ENCODE data around the gene PPFIA3. TPM values are rescaled to one million over a fixed set of nuclear protein-coding genes. Genes with fewer than 3 reads are reported as not detected.

The PPFIA3 gene
- total and polyA plus RNA-seq, 4 donors, result 1.5 to 4.6 (median 2.4) TPM

DNA sequence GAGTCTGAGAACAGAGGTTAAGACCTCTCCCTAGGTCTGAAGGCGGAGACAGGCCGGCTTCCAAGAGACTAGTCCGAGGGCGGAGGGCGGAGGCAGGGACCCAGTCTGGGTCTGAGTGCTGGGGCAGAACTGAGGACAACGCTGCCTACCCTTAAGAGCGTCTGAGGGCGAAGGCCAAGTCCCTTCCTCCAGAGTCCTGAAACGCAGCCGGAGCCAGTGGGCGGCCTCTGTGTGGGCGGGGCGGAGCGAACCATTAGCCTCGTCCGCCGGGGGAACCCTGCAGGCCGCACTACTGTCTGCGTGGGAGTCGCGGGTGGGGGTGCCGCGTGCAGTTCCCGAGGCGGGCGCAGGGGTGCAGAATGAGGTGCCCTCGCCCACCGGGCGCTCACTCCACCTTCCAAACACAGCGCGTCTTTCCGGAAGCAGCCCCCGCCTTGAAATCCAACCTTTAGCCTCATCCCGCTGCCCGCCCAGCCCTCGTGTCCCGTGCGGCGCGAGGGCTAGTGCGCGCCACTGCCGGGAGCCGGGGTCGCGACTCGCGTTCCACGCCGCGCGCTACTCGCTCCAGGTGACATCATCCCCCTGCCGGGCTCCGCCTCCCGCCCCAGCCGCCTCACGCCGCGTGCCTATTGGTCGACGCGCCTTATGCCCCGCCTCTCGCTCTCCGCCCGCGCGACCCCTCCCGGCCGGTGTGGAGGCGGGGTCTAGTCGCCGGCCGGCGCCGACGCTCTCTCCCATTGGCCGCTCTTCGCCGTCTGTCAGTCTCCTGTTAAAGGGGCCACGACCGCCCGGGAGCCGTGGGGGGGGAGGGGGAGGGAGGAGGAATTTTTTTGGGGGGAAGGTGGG is 556 bp upstream of the PPFIA3 start, which contains the start of gene C19orf73:
TSS of gene C19orf73 (minus strand) at position 579 of the 846 bp plus-strand sequence. CDS start at position 458, 121 bp downstream.
- peak within 1 kb of the TSS; percentile 48 to 55 for H3K9ac ChIP-seq (ENCODE audit: low read depth in 1 of 2, low read length in 2 of 2)
- peak within 1 kb of the TSS; percentile 50 to 69 (median 50) for H3K4me3 ChIP-seq (ENCODE audit: low read depth in 1 of 3, low read length in 3 of 3)
- H3K36me3 ChIP-seq (ENCODE audit: control insufficient read depth in 4 of 4, insufficient read depth in 3 of 4, low read depth in 1 of 4, low read length in 3 of 4), result no peaks in the 10 kb centered on the region
- peaks cover 11 to 40% (median 25%) of the 10 kb centered on the region in 4 donors for H3K4me1 ChIP-seq (ENCODE audit: control insufficient read depth in 4 of 4, insufficient read depth in 4 of 4, low read length in 3 of 4)
- DNase-seq (ENCODE audit: low spot score), result peak; percentile 94
- peak within 1 kb of the TSS; percentile 97 to 100 for H3K27ac ChIP-seq (ENCODE audit: low read depth in 1 of 2, low read length in 2 of 2)
- WGBS, result under 1% methylated on average over 85 of the region's 85 CpGs
- no peak for TF ChIP-seq FOXA2 (IDR thresholded peaks at IDR 0.05)
- TF ChIP-seq GABPA (IDR thresholded peaks at IDR 0.05 in 1 of 2, conservative IDR thresholded peaks at IDR 0.05 in 1 of 2), result no peak
- no peak for TF ChIP-seq TAF1 (conservative IDR thresholded peaks at IDR 0.05)
- TF ChIP-seq FOXA1 (IDR thresholded peaks at IDR 0.05), result no peak
- peak; percentile 50 for TF ChIP-seq SP1 (IDR thresholded peaks at IDR 0.05)
- TF ChIP-seq NR2F2 (IDR thresholded peaks at IDR 0.05), result peak; percentile 75
- TF ChIP-seq, protein P1, sequence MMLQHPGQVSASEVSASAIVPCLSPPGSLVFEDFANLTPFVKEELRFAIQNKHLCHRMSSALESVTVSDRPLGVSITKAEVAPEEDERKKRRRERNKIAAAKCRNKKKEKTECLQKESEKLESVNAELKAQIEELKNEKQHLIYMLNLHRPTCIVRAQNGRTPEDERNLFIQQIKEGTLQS (IDR thresholded peaks at IDR 0.05), result no peak
- TF ChIP-seq REST (IDR thresholded peaks at IDR 0.05), result peak; percentile 95
- TF ChIP-seq JUND (IDR thresholded peaks at IDR 0.05), result peak in 1 of 2 donors; percentile 56
- no peak for TF ChIP-seq RAD21 (IDR thresholded peaks at IDR 0.05)
- TF ChIP-seq, protein P2, sequence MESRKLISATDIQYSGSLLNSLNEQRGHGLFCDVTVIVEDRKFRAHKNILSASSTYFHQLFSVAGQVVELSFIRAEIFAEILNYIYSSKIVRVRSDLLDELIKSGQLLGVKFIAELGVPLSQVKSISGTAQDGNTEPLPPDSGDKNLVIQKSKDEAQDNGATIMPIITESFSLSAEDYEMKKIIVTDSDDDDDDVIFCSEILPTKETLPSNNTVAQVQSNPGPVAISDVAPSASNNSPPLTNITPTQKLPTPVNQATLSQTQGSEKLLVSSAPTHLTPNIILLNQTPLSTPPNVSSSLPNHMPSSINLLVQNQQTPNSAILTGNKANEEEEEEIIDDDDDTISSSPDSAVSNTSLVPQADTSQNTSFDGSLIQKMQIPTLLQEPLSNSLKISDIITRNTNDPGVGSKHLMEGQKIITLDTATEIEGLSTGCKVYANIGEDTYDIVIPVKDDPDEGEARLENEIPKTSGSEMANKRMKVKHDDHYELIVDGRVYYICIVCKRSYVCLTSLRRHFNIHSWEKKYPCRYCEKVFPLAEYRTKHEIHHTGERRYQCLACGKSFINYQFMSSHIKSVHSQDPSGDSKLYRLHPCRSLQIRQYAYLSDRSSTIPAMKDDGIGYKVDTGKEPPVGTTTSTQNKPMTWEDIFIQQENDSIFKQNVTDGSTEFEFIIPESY (IDR thresholded peaks at IDR 0.05), result no peak
- TF ChIP-seq YY1 (IDR thresholded peaks at IDR 0.05), result peak; percentile 25
- TF ChIP-seq EGR1 (IDR thresholded peaks at IDR 0.05; ENCODE audit: low read depth in 2 of 2), result peak; percentile 87 to 88
- peak; percentile 36 to 51 for TF ChIP-seq HNF4A (conservative IDR thresholded peaks at IDR 0.05)
- TF ChIP-seq, protein P3, sequence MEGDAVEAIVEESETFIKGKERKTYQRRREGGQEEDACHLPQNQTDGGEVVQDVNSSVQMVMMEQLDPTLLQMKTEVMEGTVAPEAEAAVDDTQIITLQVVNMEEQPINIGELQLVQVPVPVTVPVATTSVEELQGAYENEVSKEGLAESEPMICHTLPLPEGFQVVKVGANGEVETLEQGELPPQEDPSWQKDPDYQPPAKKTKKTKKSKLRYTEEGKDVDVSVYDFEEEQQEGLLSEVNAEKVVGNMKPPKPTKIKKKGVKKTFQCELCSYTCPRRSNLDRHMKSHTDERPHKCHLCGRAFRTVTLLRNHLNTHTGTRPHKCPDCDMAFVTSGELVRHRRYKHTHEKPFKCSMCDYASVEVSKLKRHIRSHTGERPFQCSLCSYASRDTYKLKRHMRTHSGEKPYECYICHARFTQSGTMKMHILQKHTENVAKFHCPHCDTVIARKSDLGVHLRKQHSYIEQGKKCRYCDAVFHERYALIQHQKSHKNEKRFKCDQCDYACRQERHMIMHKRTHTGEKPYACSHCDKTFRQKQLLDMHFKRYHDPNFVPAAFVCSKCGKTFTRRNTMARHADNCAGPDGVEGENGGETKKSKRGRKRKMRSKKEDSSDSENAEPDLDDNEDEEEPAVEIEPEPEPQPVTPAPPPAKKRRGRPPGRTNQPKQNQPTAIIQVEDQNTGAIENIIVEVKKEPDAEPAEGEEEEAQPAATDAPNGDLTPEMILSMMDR (IDR thresholded peaks at IDR 0.05; ENCODE audit: low read depth, low read length, missing input control), result no peak
- no peak for TF ChIP-seq HNF4G (IDR thresholded peaks at IDR 0.05)
- TF ChIP-seq RXRA (IDR thresholded peaks at IDR 0.05), result peak; percentile 46 to 55
- TF ChIP-seq, protein P4, sequence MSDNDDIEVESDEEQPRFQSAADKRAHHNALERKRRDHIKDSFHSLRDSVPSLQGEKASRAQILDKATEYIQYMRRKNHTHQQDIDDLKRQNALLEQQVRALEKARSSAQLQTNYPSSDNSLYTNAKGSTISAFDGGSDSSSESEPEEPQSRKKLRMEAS (IDR thresholded peaks at IDR 0.05), result no peak
- H3K27me3 ChIP-seq (ENCODE audit: control insufficient read depth in 4 of 4, insufficient read depth in 4 of 4, low read length in 3 of 4), result no peaks in the 10 kb centered on the region
- no peaks in the 10 kb centered on the region for H3K9me3 ChIP-seq (ENCODE audit: control insufficient read depth in 4 of 4, low read length in 3 of 4)

Measured in liver (tissue), 9 donors.